Activated CD8-positive, alpha-beta T cell treated with anti-CD3 and anti-CD28 coated beads, Interleukin-2, amount 10 ng/mL, durations not matched to agents 7 days and 5 days (primary cell): ENCODE measurements around the gene PLS1. TPM values are rescaled to one million over a fixed set of nuclear protein-coding genes. Genes with fewer than 3 reads are reported as not detected.
A peak's percentile ranks its signal among the peaks of the same experiment; 100 is the strongest.
"Not testable (repeated sequence)": the region's sequence is repeated elsewhere in the genome, so short reads cannot be mapped to it uniquely, and the experiment has no call there.

Experiments used
- ATAC-seq: fragments of 150-1000 bp; cut with Tn5 transposase; one replicate; pipeline ENCODE4 v1.10.0; 2021; ENCODE audit warnings: moderate library complexity
- CTCF ChIA-PET: fragments of 350-600 bp; sonication (Branson Sonifier 250); formaldehyde crosslinking; loops from one replicate; lab custom pipeline; 2021; ENCODE audit warnings: antibody characterized with exemption; lab: Charles Lee
- POLR2A ChIA-PET: fragments of 350-600 bp; sonication (Branson Sonifier 250); formaldehyde crosslinking; loops from one replicate; lab custom pipeline; 2021; ENCODE audit warnings: antibody characterized with exemption; lab: Charles Lee
- DNase-seq: peaks from one replicate; pipeline ENCODE4 v3.0.0-alpha.2; 2020
- H3K27ac Mint-ChIP-seq: one replicate; pipeline ENCODE4 v1.8.0; 2021; ENCODE audit warnings: mild to moderate bottlenecking, mixed read lengths
- H3K27me3 Mint-ChIP-seq: one replicate; pipeline ENCODE4 v1.8.0; 2021; ENCODE audit warnings: low read depth, mixed read lengths
- H3K36me3 Mint-ChIP-seq: one replicate; pipeline ENCODE4 v1.8.0; 2021; ENCODE audit warnings: low read depth, mixed read lengths
- H3K4me1 Mint-ChIP-seq: one replicate; pipeline ENCODE4 v1.8.0; 2021; ENCODE audit warnings: low read depth, mixed read lengths
- H3K4me3 Mint-ChIP-seq: one replicate; pipeline ENCODE4 v1.8.0; 2021; ENCODE audit warnings: mild to moderate bottlenecking, mixed read lengths
- H3K9me3 Mint-ChIP-seq: one replicate; pipeline ENCODE4 v1.8.0; 2022; ENCODE audit warnings: mixed read lengths; ENCODE audit not compliant: insufficient read depth
- total RNA-seq, 2 experiments: library from RNA; stranded (reverse); gene quantifications; one replicate each; pipeline ENCODE4 v1.2.3, GENCODE V29; 2021

Gene PLS1
- total RNA-seq, 2 experiments from 2014 or later: 2.3 to 3.2 TPM

DNA sequence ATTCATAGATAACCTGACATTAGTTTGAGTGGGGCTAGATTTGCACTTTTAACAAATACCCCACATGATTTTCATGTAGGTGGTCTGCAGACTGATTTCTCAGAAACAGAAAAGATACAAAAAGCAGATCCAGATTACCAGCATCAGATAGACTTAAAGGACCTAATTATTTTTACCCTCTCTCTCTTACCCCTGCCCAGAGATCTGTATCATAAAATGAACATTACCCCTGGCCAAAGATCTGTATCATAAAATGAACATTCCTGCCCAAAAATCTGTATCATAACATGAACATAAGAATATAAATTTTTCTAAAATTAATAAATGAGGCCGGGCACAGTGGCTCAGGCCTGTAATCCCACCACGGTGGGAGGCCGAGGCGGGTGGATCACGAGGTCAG is 113.0 kb downstream of the PLS1 start:
- no peaks in the 10 kb centered on the region for H3K36me3 Mint-ChIP-seq
- H3K9me3 Mint-ChIP-seq: no peaks in the 10 kb centered on the region
- peaks cover 8% of the 10 kb centered on the region for H3K4me1 Mint-ChIP-seq
- no peak for DNase-seq
- ChIA-PET POLR2A (no interaction called here), CTCF (interaction anchor here (1.0 kb wide), 1 partner anchor 11 kb away, joined by 3 read pairs; no protein-coding TSS in a partner anchor)
- H3K27me3 Mint-ChIP-seq: peaks cover 10% of the 10 kb centered on the region
- no peak overlapping the region for H3K4me3 Mint-ChIP-seq
- no peak for ATAC-seq
- no peak overlapping the region for H3K27ac Mint-ChIP-seq

GRCh38 chr3:142714882-142715281 is 118.7 kb downstream of the PLS1 start:
- H3K4me1 Mint-ChIP-seq, POLR2A ChIA-PET, CTCF ChIA-PET, DNase-seq, H3K4me3 Mint-ChIP-seq, H3K27ac Mint-ChIP-seq, H3K36me3 Mint-ChIP-seq, H3K9me3 Mint-ChIP-seq, ATAC-seq: not testable (repeated sequence)
- peaks cover 37% of the 10 kb centered on the region for H3K27me3 Mint-ChIP-seq

DNA sequence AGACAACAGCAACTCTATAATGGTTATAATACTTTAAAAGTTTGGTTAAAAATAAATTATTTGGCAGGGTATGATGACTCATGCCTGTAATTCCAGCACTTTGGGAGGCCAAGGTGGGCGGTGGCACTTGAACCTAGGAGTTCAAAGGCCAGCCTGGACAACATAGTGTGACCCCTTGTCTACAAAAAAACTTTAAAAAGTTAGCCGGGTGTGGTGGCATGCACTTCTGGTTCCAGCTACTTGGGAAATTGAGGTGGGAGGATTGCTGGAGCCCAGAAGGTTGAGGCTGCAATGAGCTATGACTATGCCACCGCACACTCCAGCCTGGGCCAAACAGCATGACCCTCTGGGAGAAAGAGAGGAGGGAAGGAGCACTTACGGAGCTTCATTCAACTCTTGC is 119.9 kb downstream of the PLS1 start:
- Mint-ChIP-seq H3K36me3 (no peaks in the 10 kb centered on the region), H3K27me3 (peaks cover 45% of the 10 kb centered on the region)
- CTCF ChIA-PET: no interaction called here

GRCh38 chr3:142723665-142723967 is 127.4 kb downstream of the PLS1 start:
- DNase-seq (peak; percentile 84), ATAC-seq (no peak)
- H3K36me3 Mint-ChIP-seq: no peaks in the 10 kb centered on the region
- no peaks in the 10 kb centered on the region for H3K9me3 Mint-ChIP-seq
- peak overlapping the region; percentile 52 for H3K4me3 Mint-ChIP-seq
- ChIA-PET CTCF (no interaction called here), POLR2A (interaction anchor here (0.9 to 2.0 kb wide), 3 partner anchors 131 to 278 kb away, joined by 3 to 6 read pairs (median 3); partner anchors contain the start of genes ATR and U2SURP)
- peaks cover 67% of the 10 kb centered on the region for H3K27me3 Mint-ChIP-seq
- H3K27ac Mint-ChIP-seq: no peak overlapping the region
- peaks cover 13% of the 10 kb centered on the region for H3K4me1 Mint-ChIP-seq

More for the DNA sequence above, 119.9 kb downstream of the PLS1 start:
- no peak for DNase-seq
- no peak for ATAC-seq
- no peaks in the 10 kb centered on the region for H3K4me1 Mint-ChIP-seq
- POLR2A ChIA-PET: no interaction called here
- no peaks in the 10 kb centered on the region for H3K9me3 Mint-ChIP-seq
- no peak overlapping the region for H3K27ac Mint-ChIP-seq
- no peak overlapping the region for H3K4me3 Mint-ChIP-seq

DNA sequence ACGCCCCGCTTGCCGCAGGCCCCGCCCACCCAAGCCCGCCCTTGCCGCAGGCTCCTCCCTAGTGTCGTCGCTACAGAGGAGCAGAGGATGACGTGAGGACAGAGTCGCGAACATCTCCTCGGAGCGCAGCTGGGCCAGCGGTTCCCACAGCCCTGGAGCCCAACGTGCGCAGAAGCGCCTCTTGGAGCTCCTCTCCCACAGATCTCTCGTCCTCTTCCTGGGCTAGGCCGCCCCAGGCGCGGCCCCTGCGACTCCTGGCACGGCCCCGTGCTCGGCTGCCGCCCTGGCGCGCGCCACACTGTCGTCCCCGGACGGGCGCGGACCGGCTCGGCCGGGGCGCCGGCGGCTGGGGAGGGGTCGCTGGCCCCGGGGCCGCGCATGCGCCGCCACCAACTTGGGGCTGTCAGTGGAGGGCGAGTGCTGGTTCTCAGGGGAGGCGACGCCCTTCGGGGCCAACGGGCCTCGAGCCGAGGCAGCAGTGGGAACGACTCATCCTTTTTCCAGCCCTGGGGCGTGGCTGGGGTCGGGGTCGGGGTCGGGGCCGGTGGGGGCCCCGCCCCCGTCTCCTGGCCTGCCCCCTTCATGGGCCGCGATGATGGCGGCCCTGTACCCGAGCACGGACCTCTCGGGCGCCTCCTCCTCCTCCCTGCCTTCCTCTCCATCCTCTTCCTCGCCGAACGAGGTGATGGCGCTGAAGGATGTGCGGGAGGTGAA is 127.9 kb downstream of the PLS1 start, which contains the start of gene TRPC1:
Gene TRPC1 (plus strand): TSS at position 67 of the 714 bp plus-strand sequence. CDS start 526 bp downstream, at position 593.
- ChIA-PET POLR2A (interaction anchor here (0.9 to 2.0 kb wide), 3 partner anchors 132 to 278 kb away, joined by 3 to 6 read pairs (median 3); partner anchors contain the start of genes ATR and U2SURP), CTCF (no interaction called here)
- H3K36me3 Mint-ChIP-seq: no peaks in the 10 kb centered on the region
- peaks cover 64% of the 10 kb centered on the region for H3K27me3 Mint-ChIP-seq
- DNase-seq (peak; percentile 46), ATAC-seq (peak; percentile 99)
- H3K9me3 Mint-ChIP-seq: no peaks in the 10 kb centered on the region
- H3K4me3 Mint-ChIP-seq: peak within 1 kb of the TSS; percentile 81
- H3K27ac Mint-ChIP-seq: peak within 1 kb of the TSS; percentile 87
- H3K4me1 Mint-ChIP-seq: peaks cover 13% of the 10 kb centered on the region

DNA sequence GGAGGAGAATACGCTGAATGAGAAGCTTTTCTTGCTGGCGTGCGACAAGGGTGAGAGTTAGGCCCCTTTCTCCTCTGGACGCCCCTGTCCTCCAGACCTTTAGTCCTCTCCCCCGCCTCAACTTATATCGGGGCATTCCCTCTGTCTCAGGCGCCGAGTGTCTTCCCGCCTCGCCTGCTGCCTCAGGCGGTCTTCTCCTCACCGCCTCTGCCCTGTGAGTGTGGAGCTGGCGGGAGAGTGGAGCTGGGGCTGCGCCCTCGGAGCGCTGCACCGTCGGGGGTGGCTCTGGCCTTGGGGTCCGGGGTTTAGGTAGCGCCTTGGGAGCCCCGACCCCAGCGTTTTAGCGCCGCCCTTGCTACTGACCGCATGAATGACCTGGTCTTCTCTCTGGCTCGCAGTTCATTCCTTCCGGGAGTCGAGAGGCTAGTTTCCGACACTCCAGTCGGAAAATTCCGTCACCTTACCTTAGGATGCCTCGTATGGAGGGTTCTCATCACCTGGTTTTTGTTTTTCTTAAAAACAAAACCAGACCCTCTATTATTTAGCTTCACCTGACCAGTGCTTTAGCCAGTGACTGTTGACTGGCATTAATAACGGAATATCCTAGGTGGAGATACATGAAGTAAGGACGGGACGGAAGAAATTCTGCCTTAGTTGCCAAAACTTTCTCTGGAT is 128.6 kb downstream of the PLS1 start:
- ChIA-PET POLR2A (interaction anchor here (2.0 kb wide), 1 partner anchor 277 kb away, joined by 6 read pairs; the partner anchor contains the start of gene U2SURP), CTCF (no interaction called here)
- H3K27me3 Mint-ChIP-seq: peaks cover 58% of the 10 kb centered on the region

DNA sequence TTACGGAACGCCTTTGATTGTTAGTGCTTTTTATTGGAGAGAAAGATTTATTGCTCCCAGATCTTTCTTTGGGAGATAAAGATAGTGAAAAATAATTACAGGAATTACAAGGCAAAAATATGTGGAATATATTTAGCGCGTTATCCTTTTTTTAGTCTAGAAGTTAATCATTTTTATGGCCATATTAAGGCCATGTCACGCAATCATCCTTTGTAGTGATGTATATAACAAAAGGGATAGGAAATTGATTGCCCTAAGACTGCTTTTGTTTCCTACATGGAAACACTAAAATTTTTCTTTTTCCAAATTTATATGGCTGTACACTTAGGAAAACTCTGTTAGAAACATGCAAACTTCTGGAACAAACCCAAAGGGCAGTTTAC is 129.2 kb downstream of the PLS1 start:
- Mint-ChIP-seq H3K36me3 (no peaks in the 10 kb centered on the region), H3K4me3 (peak overlapping the region; percentile 78), H3K9me3 (no peaks in the 10 kb centered on the region), H3K27ac (no peak overlapping the region), H3K4me1 (peaks cover 13% of the 10 kb centered on the region), H3K27me3 (peaks cover 56% of the 10 kb centered on the region)
- ChIA-PET POLR2A (no interaction called here), CTCF (no interaction called here)
- no peak for ATAC-seq
- no peak for DNase-seq

More for the DNA sequence above, 128.6 kb downstream of the PLS1 start:
- peaks cover 13% of the 10 kb centered on the region for H3K4me1 Mint-ChIP-seq
- peak overlapping the region; percentile 48 for H3K27ac Mint-ChIP-seq
- H3K4me3 Mint-ChIP-seq: peak overlapping the region; percentile 78
- peak; percentile 13 for ATAC-seq
- no peak for DNase-seq
- no peaks in the 10 kb centered on the region for H3K36me3 Mint-ChIP-seq
- H3K9me3 Mint-ChIP-seq: no peaks in the 10 kb centered on the region

GRCh38 chr3:142726017-142726416 is 129.8 kb downstream of the PLS1 start:
- no peak for DNase-seq
- no peaks in the 10 kb centered on the region for H3K9me3 Mint-ChIP-seq
- no peaks in the 10 kb centered on the region for H3K36me3 Mint-ChIP-seq
- ATAC-seq: no peak
- peaks cover 13% of the 10 kb centered on the region for H3K4me1 Mint-ChIP-seq
- CTCF ChIA-PET: no interaction called here
- no peak overlapping the region for H3K4me3 Mint-ChIP-seq
- POLR2A ChIA-PET: no interaction called here
- no peak overlapping the region for H3K27ac Mint-ChIP-seq
- peaks cover 49% of the 10 kb centered on the region for H3K27me3 Mint-ChIP-seq

GRCh38 chr3:142732066-142732465 is 135.9 kb downstream of the PLS1 start:
- no peak overlapping the region for H3K27ac Mint-ChIP-seq

DNA sequence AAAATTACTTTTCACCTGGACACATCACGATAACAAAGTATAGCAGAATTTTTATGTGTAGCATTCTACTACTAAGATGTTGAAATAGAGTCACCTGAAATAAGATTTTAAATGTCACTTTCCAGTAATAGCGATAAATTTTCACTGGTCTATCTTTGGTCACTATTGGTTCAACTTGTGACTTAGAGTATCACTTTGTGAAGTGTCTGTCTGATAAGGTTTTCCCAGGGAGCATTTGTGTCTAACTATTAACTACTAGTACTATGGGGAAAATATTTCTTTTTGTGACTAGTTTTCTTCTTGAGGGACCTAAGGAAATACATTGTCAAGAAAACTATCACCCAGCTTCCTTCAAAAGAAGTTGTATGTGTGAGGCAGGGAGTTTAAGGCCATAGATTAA is 138.6 kb downstream of the PLS1 start:
- CTCF ChIA-PET: no interaction called here
- Mint-ChIP-seq H3K4me1 (no peaks in the 10 kb centered on the region), H3K36me3 (no peaks in the 10 kb centered on the region), H3K27ac (no peak overlapping the region), H3K4me3 (no peak overlapping the region), H3K9me3 (no peaks in the 10 kb centered on the region), H3K27me3 (peaks cover 4% of the 10 kb centered on the region)
- ATAC-seq (no peak), DNase-seq (no peak)
- POLR2A ChIA-PET: no interaction called here

More at GRCh38 chr3:142732066-142732465, 135.9 kb downstream of the PLS1 start:
- POLR2A ChIA-PET: no interaction called here
- H3K27me3 Mint-ChIP-seq: peaks cover 12% of the 10 kb centered on the region
- no peaks in the 10 kb centered on the region for H3K9me3 Mint-ChIP-seq
- CTCF ChIA-PET: no interaction called here
- no peaks in the 10 kb centered on the region for H3K4me1 Mint-ChIP-seq
- DNase-seq (no peak), ATAC-seq (no peak)
- no peak overlapping the region for H3K4me3 Mint-ChIP-seq
- H3K36me3 Mint-ChIP-seq: no peaks in the 10 kb centered on the region

- Mint-ChIP-seq H3K27ac (no peak overlapping the region), H3K4me3 (no peak overlapping the region), H3K36me3 (no peaks in the 10 kb centered on the region), H3K9me3 (no peaks in the 10 kb centered on the region), H3K4me1 (no peaks in the 10 kb centered on the region), H3K27me3 (peaks cover 4% of the 10 kb centered on the region)
- ATAC-seq (no peak), DNase-seq (no peak)
- ChIA-PET POLR2A (no interaction called here), CTCF (no interaction called here)
Observed at GRCh38 chr3:142735462-142735861, 139.3 kb downstream of the PLS1 start.

- Mint-ChIP-seq H3K27ac (no peak overlapping the region), H3K27me3 (peaks cover 4% of the 10 kb centered on the region), H3K4me3 (no peak overlapping the region), H3K4me1 (no peaks in the 10 kb centered on the region), H3K9me3 (no peaks in the 10 kb centered on the region), H3K36me3 (no peaks in the 10 kb centered on the region)
- no peak for ATAC-seq
- CTCF ChIA-PET: no interaction called here
- POLR2A ChIA-PET: no interaction called here
- no peak for DNase-seq
Observed at GRCh38 chr3:142738396-142738795, 142.2 kb downstream of the PLS1 start.
